Left lobe of liver (tissue), 1 donor: ENCODE data around the gene OR5AR1. TPM values are rescaled to one million over a fixed set of nuclear protein-coding genes. Genes with fewer than 3 reads are reported as not detected.

Source experiments
- total RNA-seq: library from RNA; stranded (reverse); gene quantifications from one replicate; pipeline ENCODE4 v1.2.1, GENCODE V29; 2021
- donor health status: DM: no; HTN: yes; CAD: no.

OR5AR1 gene
- total RNA-seq, 1 donor from 2014 or later = not detected

Other genes with a start within 250 kb of the OR5AR1 start
- not detected for gene OR5M3, start 190.3 kb upstream of the OR5AR1 start, total RNA-seq
- not detected for gene OR5M8, start 172.3 kb upstream of the OR5AR1 start, total RNA-seq
- gene OR5M11, start 120.4 kb upstream of the OR5AR1 start, total RNA-seq = not detected
- gene OR5M10, start 86.0 kb upstream of the OR5AR1 start, total RNA-seq = not detected
- gene OR5M1, start 48.8 kb upstream of the OR5AR1 start, total RNA-seq = not detected
- not detected for gene OR5AP2, start 21.2 kb upstream of the OR5AR1 start, total RNA-seq
- not detected for gene OR9G1, start 35.4 kb downstream of the OR5AR1 start, total RNA-seq
- not detected for gene OR9G4, start 85.0 kb downstream of the OR5AR1 start, total RNA-seq